ENCODE measurements around the gene ST8SIA6.
"Not testable (repeated sequence)": the region's sequence is repeated elsewhere in the genome, so short reads cannot be mapped to it uniquely, and the experiment has no call there.

ST8SIA6 gene

DNA sequence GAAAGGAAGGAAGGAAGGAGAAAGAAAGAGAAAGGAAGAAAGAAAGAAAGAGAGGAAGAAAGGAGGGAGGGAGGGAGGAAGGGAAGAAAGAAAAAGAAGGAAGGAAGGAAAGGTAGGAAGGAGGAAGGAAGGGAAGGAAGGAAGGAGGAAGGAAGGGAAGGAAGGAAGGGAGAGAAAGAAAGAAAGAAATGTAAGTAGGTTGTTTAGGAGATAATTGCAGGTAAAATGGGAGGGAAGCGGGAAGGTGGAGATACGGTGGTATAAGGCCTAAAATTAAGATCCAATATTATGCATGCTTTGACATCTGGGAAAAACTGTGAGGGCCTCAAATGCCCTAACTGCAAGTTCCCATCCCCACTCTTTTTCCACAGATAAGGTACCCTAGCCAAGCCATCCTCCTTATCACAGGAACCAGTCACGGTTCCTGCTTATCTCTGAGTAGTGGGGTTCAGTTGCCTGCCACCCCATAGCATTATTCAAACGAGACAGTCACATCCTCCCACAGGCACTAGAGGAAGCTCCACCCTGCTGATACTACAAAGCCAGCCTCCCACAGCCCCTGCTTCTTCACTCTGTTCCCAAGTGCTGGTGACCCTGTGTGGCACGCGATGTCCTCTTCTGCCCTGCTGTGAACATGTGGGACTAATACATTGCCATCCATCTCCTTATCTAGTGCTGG is 28.7 kb downstream of the ST8SIA6 start:
- DNase-seq = no peak

DNA sequence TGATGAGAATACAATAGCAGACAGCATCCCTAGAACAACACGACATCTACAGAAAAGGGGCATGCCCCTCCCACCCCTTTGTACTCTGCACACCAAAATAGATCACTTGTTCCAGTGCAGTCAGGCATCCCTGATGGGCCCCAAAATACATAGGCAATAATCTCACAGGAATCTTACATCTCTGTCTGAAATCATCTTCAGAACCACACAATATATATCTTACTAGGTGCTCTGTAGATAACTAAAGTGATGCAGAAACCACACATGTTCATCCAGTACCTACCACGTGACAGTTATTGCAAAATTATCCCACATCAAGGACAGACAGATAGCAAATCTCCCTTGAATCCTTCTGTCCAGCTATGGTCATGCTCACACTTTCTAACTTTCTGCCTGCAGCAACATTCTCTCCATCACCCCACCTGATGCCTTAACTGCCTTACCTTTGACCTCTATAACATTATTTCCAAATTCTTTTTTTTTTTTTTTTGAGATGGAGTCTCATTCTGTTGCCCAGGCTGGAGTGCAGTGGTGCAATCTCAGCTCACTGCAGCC is 30.7 kb downstream of the ST8SIA6 start:
- DNase-seq = no peak

DNA sequence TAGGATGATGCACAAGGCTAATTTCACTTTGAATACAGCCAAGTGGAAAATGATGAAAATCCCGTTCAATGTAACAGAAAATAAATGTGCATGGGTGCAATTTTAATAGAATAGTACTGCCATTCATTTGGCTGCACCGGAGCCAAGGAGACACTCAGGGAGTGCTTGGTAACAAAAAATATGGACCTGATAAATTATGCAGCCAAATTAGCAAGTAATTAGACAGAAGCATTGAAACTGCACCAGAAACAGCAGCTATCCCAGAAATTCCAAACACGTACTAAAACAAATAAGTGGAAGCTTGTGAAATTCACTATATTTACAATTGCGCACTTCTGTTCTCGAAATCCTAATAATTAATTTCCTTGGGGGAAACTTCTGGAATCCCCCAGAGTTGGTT is 31.5 kb downstream of the ST8SIA6 start:
- DNase-seq = no peak

DNA sequence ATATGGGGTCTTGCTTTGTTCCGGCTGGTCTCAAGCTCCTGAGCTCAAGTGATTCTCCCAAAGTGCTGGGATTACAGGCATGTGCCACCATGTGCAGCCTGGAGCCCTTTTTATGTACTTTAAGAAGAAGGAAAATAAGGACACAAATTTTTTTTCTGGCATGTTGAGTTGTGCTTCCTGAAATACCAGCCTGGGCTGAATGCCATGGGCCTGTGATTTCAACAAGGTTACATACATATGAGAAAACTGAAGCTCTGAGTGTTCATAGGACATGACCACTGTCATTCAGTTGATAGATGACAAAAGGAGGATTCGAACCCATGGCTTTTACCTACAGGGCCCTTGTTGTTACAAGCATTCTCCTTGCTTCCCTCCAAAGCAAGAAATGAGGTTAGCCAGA is 36.1 kb downstream of the ST8SIA6 start:
- no peak for DNase-seq

DNA sequence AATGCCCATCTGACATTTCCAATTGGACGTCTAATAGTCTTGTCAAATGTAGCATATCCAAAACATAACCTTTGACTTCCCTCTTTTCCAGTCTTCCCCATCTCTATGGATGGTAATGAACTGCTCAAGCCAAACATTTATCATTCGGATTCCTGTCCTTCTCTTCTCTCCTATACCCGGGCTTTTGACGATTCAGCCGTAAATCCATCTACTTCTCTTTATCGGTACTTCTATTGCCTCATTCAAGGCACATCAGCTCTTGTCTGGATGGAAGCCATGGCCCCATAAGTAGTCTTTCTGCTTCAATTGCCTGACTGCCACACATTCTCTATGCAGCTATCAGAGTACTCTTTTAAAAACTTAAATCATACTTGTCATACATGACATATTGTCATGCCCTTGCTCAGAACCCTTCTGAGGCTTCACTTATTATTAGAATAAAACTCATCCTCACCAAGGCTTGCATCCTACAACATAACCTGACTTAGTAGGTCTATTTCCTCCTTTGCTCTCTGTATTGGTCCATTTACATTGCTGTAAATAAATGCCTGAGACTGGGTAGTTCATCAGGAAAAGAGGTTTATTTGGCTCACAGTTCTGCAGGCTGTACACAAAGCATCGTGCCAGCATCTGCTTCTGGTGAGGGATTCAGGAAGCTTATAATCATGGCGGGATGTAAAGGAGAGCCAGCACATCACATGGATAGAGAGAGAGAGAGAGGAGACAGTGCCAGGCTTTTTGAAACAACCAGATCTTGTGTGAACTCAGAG is 37.8 kb downstream of the ST8SIA6 start:
- no peak for DNase-seq

DNA sequence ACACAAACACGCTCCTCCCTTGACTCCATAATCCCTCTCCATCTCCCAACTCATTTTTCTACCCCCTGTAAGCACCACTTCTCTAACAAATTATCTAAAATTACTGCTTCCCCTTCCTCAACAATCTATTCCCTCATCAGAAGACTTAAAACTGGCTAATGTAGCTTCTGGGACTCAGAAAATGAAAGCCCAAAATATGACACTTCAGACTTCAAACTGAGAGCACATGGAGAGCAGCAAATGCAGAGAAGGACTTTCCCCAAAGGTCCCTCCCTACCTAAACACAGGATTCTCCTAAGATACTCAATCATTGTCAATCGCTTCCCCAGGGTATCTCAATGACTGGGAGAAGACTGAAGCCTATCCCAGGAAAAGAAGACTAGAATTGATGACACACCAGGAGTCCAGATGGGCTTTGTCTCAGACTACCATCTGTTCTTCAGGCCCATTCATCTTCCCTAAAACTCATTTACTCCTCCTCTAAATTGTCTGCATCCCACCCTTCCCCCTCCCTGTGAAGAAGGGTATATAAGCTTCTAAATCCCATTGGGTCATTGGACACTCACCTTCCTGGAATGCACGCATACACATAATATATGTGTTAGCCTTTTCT is 39.2 kb downstream of the ST8SIA6 start:
- no peak for DNase-seq

DNA sequence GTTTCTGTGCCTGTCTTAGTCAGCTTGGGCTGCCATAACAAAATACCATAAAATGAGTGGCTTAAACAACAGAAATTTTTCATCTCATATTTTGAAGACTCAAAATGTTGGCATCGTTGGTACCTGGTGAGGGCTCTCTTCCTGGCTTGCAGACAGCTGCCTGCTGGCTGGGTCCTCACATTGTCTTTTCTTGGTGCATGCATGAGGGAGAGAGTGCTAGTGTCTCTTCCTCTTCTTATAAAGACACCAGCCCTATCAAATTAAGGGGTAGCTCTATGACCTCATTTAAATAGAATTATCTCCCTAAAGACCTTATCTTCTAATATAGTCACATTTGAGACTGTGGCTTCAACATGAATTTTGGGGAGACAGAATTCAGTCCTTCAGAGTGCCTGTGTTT is 39.9 kb downstream of the ST8SIA6 start:
- DNase-seq = no peak

DNA sequence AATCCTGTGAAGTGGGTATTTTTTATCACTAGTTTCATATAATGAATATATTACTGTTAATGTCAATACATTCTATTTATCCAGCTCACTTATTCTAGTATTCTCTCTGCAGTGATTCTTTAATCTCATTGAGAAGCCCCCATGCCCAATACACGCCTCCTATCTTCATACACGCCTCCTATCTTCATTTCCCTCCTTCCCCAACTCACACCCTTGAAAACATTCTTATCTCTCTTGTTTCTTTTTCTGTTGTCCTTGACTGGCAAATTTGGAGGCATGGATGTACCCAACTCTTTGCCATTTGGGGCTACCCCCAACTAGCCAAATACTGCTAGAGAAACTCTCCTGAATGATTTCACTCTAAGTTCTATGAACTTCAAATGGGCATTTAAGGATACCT is 40.5 kb downstream of the ST8SIA6 start:
- no peak for DNase-seq

DNA sequence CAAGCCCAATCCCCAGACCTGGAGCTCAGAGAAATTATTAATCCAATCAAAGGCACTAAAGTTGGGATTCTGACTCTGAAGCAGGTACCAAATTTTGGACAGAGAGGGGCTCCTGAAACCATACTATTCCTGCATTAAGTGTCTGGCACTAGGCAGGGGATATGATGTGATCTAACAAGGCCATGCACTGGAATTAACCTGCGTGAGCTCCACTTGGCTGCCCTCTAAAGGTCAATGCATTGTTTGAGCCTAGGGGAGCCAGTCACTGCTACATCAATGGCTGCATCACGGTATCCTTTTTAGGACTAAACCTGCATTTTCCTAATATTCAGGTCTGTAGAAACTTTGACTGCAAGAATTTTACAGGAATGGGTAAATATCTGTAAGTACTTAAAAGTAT is 42.1 kb downstream of the ST8SIA6 start:
- DNase-seq = no peak

DNA sequence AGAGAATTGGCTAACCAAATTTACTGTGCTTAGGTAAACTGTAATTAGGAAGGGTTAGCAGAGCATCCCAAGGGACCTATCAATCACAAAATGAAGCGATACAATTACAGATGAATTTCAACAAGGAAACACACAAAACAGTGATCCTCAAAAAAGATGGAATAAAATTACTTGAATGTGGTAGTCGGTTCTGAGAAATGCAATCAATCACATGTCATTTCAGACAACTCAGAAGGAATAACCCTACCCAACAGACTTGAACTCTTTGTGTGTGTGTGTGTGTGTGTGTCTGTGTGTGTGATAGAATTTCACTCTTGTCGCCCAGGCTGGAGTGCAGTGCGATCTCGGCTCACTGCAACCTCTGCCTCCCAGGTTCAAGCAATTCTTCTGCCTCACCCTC is 43.5 kb downstream of the ST8SIA6 start:
- no peak for DNase-seq

DNA sequence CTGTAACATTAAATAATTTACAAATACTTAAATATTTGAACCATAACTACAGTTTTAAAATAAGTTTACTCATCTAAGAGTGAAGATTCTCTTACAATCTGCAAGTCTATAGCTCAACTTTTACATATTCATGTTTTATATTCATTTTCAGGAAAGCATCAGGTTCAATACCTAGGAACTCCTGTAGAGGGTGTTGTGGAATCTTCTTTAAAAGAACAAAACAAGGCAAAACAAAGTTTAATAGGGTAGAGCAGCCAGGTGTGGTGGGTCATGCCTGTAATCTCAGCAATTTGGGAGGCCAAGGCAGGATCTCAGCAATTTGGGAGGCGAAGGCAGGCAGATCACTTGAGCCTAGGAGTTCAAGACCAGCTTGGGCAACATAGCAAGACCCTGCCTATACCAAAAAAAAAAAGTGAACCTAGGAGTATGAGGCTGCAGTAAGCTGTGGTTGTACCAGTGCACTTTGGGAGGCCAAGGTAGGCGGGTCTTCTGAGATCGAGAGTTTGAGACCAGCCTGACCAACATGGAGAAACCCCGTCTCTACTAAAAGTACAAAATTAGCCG is 45.1 kb downstream of the ST8SIA6 start:
- DNase-seq = no peak

DNA sequence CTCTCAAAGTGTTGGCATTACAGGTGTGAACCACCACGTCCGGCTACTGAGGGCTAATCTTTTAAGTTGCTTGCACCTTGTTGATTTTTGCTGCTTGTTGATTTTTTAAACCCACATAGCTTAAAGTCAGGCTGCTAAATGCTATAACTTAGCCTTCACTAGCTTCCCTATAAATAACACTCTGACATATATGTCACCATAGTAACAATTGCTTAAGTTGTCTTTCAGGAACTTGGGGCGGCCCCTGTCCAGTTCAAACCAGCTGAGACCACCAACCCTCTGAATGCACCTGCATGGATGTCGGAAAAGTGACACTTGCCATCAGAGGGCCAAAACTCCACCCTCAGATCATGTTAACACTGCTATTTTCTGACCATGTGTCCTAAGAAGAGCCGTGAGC is 47.3 kb downstream of the ST8SIA6 start:
- DNase-seq = no peak

DNA sequence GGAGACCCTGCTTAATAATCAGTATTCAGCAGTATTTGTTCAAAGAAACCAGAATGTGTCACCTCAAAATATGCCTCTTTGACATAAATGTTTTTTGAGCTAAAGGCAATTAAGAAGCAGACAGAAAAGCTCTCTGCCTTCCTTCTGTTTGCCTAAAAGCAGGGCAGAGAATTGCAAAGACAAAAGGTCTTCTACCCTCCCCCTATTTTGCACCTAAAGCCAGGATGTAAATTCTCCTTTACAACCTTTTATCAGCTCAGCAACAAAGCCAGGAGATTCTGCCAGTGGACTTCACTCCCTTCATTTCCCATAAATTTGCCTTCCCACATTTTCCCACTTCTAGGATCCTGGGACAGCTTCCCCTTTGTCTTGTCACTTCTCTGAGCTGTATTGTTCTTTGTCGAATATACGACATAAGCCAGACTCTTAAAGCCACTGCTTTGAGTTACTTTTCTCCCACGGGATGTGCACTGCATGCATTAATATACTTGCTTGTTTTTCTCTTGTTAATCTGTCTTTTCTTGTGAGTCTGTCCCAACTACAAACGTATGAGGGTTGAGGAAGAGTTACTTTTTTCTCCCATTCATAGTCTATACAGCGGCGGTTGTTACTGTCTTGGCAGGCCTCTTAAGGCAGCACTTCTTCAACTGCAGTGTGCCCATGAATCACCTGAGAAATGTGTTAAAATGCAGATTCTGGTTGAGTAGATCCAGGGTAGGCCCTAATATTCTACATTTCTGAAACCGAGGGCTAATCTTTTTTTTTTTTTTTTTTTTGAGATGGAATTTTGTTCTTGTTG is 48.2 kb downstream of the ST8SIA6 start:
- no peak for DNase-seq

DNA sequence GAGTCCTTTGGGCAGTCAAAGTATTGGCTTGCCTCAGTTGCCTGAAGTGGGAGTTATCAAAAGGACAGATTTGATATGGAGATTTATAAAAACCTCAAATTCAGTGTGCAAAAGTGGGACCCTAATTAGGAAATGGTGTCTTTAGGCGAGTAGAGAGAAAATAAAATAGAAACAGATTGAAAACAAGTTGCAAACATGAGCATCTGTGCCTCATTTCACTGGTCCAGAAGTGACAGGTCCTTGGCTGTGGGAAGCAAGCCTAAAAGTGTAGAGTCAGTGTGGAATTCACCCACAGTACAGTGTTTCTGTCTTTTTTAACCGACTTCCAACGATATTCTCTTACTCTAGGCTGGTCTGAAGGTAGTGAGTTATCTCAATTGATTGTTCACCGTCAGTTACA is 51.2 kb downstream of the ST8SIA6 start:
- no peak for DNase-seq

DNA sequence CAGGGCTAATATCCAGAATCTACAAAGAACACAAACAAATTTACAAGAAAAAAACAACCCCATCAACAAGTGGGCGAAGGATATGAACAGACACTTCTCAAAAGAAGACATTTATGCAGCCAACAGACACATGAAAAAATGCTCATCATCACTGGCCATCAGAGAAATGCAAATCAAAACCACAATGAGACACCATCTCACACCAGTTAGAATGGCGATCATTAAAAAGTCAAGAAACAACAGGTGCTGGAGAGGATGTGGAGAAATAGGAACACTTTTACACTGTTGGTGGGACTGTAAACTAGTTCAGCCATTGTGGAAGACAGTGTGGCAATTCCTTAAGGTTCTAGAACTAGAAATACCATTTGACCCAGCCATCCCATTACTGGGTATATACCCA is 52.4 kb downstream of the ST8SIA6 start:
- DNase-seq = not testable (repeated sequence)

DNA sequence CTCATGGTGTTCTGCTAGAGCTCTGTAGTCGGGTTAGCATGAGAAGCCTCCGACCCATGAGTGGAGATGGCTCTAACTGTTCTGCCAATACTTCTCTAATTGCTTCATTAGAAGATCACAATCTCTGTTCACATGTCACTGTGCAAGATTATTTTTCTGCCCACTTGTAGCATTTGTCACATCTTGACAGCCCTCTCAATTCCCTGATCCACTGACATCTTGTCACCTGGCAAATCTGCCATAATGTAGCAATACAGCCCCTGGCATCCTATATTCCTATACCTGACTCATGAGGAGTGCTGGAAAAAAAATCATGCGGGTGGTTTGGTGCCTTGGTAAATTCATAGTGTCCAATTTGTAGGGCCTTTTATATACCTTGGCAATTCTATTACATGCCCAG is 58.4 kb downstream of the ST8SIA6 start:
- DNase-seq = no peak

DNA sequence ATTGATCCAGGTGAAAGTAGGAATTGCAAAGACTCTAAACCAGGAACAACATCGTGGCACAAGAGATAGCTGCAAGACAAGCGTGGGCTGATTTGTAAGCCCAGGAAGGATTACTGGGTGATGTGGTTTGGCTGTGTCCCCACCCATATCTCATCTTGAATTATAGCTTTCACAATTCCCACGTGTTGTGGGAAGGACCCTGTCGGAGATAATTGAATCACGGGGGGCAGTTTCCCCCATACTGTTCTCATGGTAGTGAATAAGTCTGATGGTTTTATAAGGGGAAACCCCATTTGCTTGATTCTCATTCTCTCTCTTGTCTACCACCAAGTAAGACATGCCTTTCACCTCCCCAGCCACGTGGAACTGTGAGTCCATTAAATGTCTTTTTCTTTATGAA is 59.5 kb downstream of the ST8SIA6 start:
- DNase-seq = no peak

DNA sequence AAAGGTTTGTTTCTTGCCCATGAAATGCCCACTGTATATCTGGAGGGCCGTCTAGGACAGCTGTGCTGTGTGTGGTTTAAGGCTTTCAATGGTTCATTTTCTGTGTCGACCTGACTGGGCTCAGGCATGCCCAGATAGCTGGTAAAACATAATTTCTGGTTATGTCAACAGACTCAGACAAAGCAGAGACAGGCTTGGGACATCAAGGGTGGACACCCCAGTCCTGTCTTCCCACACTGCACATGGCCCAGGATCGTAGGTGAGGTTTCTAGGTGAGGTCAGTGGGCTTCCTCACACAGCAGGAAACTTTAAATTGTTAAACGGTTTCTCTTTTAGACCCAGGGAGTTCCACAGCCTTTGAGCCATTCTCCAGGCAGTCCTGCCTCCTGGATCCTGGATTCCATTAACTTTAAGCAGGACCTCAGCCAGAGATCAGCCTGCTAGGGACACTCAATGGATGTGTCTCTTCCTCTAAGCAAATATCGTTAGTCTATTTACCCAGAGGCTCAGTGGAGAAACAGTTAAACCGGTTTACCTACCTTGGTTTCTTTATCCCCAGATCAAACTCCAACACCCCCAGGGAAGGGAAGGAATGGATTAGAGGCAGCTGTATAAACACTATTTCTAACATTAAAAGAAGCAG is 66.4 kb downstream of the ST8SIA6 start:
- DNase-seq = no peak

DNA sequence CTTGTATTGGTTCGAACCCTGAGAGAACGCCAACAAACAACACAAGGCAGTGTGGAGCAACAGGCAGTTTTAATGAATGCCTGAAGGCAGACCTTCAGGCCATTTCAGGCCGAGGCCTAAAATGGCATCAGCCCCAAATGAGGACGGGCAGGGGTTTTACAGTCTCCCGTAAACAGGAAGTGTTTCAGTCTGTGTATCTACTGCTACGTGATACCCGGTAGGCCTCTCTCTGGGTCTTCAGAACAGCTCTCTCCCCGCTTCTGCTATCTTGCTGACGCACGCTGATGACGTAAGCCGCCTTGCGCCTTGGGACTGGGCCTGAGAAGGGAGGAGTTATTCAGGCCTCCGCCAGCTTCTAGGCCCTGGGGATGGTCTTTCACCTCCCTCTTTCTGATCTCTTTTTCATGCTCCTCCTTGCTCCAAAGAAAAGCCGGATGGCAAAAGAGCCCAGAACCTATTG is 67.7 kb downstream of the ST8SIA6 start:
- DNase-seq = no peak

DNA sequence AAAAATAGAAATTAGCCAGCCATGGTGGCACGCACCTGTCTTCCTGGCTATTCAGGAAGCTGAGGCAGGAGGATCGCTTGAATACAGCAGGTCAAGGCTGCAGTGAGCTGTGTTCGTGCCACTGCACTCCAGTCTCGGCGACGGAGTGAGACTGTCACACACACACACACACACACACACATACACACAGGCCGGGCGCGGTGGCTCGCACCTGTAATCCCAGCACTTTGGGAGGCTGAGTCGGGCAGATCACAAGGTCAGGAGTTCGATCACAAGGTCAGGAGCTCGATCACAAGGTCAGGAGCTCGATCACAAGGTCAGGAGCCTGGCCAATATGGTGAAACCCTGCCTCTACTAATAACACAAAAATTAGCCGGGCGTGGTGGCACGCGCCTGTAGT is 68.4 kb downstream of the ST8SIA6 start:
- no peak for DNase-seq

DNA sequence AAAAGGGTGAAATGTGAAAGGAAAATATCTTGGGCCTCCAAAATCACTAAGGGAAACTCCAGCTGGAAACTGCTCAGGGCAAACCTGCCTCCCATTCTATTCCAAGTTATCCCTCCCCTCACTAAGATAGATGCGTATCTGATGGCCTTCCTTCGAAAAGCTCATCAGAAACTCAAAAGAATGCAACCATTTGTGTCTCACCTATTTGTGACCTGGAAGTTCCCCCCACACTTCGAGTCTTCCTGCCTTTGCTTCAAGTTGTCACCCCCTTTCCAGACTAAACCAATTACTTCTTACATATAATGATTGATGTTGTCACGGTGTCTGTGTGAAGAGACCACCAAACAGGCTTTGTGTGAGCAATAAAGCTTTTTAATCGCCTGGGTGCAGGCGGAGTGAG is 69.3 kb downstream of the ST8SIA6 start:
- no peak for DNase-seq
